HG03060 (cell line): ENCODE measurements around the gene MYO5C.
A peak's percentile ranks its signal among the peaks of the same experiment; 100 is the strongest.
"Not testable (repeated sequence)": the region's sequence is repeated elsewhere in the genome, so short reads cannot be mapped to it uniquely, and the experiment has no call there.

ENCODE experiments used
- ATAC-seq: cut with Tn5 transposase; IDR thresholded peaks from one replicate; pipeline ENCODE4 v1.9.1; 2021; ENCODE audit warnings: low read depth, moderate number of reproducible peaks; ENCODE audit not compliant: unreplicated experiment

Gene MYO5C

GRCh38 chr15:52307847-52308246 lies 12.2 kb upstream of the MYO5C start:
- ATAC-seq, result no peak

GRCh38 chr15:52306270-52306669 lies 10.7 kb upstream of the MYO5C start:
- ATAC-seq, result no peak

- ATAC-seq, result no peak
Observed at GRCh38 chr15:52303093-52303772, 7.6 kb upstream of the MYO5C start.

- ATAC-seq, result no peak
Observed at GRCh38 chr15:52301265-52301847, 5.8 kb upstream of the MYO5C start.

- no peak for ATAC-seq
Observed at GRCh38 chr15:52294881-52295420, 653 bp downstream of the MYO5C start.

GRCh38 chr15:52292780-52293392 lies 2.7 kb downstream of the MYO5C start:
- no peak for ATAC-seq

GRCh38 chr15:52291204-52291603 lies 4.4 kb downstream of the MYO5C start:
- no peak for ATAC-seq

GRCh38 chr15:52290800-52291199 lies 4.8 kb downstream of the MYO5C start:
- ATAC-seq, result no peak

- peak; percentile 55 for ATAC-seq
Observed at GRCh38 chr15:52290329-52290728, 5.3 kb downstream of the MYO5C start.

GRCh38 chr15:52289629-52290081 lies 5.9 kb downstream of the MYO5C start:
- no peak for ATAC-seq

- ATAC-seq, result no peak
Observed at GRCh38 chr15:52288986-52289385, 6.6 kb downstream of the MYO5C start.

GRCh38 chr15:52288051-52288942 lies 7.3 kb downstream of the MYO5C start:
- no peak for ATAC-seq

GRCh38 chr15:52287114-52287513 lies 8.5 kb downstream of the MYO5C start:
- ATAC-seq, result no peak

- ATAC-seq, result not testable (repeated sequence)
Observed at GRCh38 chr15:52285941-52286340, 9.7 kb downstream of the MYO5C start.

- ATAC-seq, result no peak
Observed at GRCh38 chr15:52284164-52284563, 11.4 kb downstream of the MYO5C start.

- no peak for ATAC-seq
Observed at GRCh38 chr15:52283281-52283680, 12.3 kb downstream of the MYO5C start.

GRCh38 chr15:52282418-52282817 lies 13.2 kb downstream of the MYO5C start:
- ATAC-seq, result no peak

- no peak for ATAC-seq
Observed at GRCh38 chr15:52281085-52282035, 14.2 kb downstream of the MYO5C start.

GRCh38 chr15:52280326-52281084 lies 15.1 kb downstream of the MYO5C start:
- no peak for ATAC-seq
